GM23248 (cell line): ENCODE data around the gene AASS.

ENCODE experiments used
- EZH2 ChIP-seq: fragments of 200-600 bp; sonication (generic); IDR thresholded peaks from 2 replicates; pipeline ENCODE4 v1.6.1; 2018; ENCODE audit warnings: antibody characterized with exemption, mild to moderate bottlenecking; ENCODE audit not compliant: insufficient read depth, poor library complexity, severe bottlenecking
- EZH2phosphoT487 ChIP-seq: fragments of 200-600 bp; sonication (generic); IDR thresholded peaks from 2 replicates; pipeline ENCODE4 v1.6.1; 2018; ENCODE audit warnings: antibody characterized with exemption, moderate library complexity, mild to moderate bottlenecking, low read depth; ENCODE audit not compliant: insufficient read depth

DNA sequence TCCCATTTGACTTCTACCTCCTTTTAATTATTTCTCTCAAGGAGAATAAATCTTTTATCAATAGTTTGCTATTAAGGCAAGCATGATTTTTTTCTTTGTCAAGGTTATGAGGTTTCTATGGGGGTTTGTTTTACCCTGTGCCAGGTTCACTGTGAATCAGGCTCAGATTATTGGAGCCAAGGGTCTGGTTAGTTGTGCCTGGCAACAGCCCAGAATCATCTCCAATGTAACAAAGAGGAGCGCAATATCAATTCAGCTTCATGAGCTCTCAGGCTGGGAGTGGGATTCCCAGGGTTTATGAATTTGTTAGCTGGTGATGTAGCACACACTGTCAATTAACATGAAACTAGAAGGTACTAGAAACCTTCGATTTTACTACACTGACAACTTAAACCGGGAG, 73.2 kb downstream of the AASS start:
- TF ChIP-seq EZH2 = no peak
- TF ChIP-seq EZH2phosphoT487 = no peak
